ENCODE measurements around the gene PHACTR3. TPM values are rescaled to one million over a fixed set of nuclear protein-coding genes. Genes with fewer than 3 reads are reported as not detected.

The PHACTR3 gene
- total RNA-seq, 2 donors from 2014 or later, result 0.86 to 24.2 TPM

DNA sequence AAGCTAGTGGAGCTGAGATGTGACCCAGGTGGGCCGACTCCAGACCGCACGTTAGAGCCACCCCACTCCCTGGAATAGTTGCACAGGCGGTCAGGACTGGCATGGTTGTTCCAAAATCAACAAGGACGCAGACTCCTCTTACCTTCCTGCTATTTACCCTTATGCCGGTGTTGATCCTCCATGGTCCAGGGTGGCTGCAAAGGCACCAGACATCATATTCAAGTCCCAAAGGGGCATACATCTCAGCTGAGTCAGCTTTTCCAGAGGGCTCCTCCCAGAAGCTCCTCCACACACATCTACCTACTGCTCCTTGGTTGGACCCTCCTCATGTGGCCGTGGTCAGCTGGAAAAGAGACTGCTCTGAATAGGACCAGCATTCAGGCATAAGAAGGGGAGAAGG lies 216.9 kb downstream of the PHACTR3 start:
- peak overlapping the region in 1 of 2 donors; percentile 18 for H3K27ac ChIP-seq
- no peaks in the 10 kb centered on the region for H3K9me3 ChIP-seq
- TF ChIP-seq CTCF (IDR thresholded peaks at IDR 0.05), result no peak
- H3K36me3 ChIP-seq, result no peaks in the 10 kb centered on the region
- H3K27me3 ChIP-seq, result no peaks in the 10 kb centered on the region
- H3K4me3 ChIP-seq, result no peak overlapping the region
- peaks cover 0 to 61% of the 10 kb centered on the region in 2 donors for H3K4me1 ChIP-seq
- no peak for DNase-seq (ENCODE audit: low spot score)

DNA sequence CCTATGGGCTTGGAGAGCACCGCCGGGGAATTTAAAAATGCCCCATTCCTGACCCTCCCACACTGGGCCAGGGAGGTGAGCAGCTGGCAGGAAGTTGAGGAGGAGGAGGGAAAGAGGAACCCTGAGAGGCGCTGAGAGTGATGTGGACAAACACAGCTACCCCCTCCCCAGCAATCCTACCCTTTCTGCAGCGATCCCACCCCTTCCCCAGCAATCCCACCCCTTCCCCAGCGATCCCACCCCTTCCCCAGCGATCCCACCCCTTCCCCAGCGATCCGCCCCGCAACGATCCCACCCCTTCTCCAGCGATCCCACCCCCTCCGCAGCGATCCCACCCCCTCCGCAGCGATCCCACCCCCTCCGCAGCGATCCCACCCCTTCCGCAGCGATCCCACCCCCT lies 217.4 kb downstream of the PHACTR3 start:
- Histone ChIP-seq H3K4me1 (peaks cover 0 to 65% of the 10 kb centered on the region in 2 donors), H3K27ac (peak overlapping the region in 1 of 2 donors; percentile 18), H3K36me3 (no peaks in the 10 kb centered on the region), H3K27me3 (no peaks in the 10 kb centered on the region), H3K4me3 (no peak overlapping the region), H3K9me3 (no peaks in the 10 kb centered on the region)
- DNase-seq (ENCODE audit: low spot score), result no peak
- TF ChIP-seq CTCF (IDR thresholded peaks at IDR 0.05), result no peak

GRCh38 chr20:59822291-59823029 lies 218.1 kb downstream of the PHACTR3 start:
- TF ChIP-seq CTCF (IDR thresholded peaks at IDR 0.05), result no peak
- H3K9me3 ChIP-seq, result no peaks in the 10 kb centered on the region
- DNase-seq (ENCODE audit: low spot score), result peak; percentile 42

DNA sequence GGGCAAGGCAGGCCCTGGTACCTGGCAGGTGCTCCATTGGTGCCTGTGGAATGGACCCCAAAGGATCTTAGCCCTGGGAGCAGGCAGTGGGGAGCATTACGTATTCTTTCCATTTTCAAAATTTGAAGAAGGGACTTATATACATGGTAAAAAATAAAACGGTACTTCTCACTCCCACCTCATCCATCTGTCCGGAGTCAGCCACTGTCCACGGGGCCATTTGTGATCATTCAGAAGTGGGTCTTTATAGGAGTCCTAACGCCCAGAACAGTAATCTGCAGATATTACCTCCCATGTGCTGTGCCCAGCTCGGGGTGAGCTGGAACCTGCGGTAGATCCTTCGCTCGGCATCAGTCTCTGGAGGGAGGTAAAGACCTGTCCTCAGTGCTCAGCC lies 218.7 kb downstream of the PHACTR3 start:
- peak; percentile 26 for DNase-seq (ENCODE audit: low spot score)
- H3K4me3 ChIP-seq, result no peak overlapping the region
- H3K4me1 ChIP-seq, result peaks cover 0 to 74% of the 10 kb centered on the region in 2 donors
- no peak for TF ChIP-seq CTCF (IDR thresholded peaks at IDR 0.05)
- no peak overlapping the region for H3K27ac ChIP-seq
- no peaks in the 10 kb centered on the region for H3K9me3 ChIP-seq
- H3K27me3 ChIP-seq, result no peaks in the 10 kb centered on the region
- H3K36me3 ChIP-seq, result no peaks in the 10 kb centered on the region

More at GRCh38 chr20:59822291-59823029, 218.1 kb downstream of the PHACTR3 start:
- H3K36me3 ChIP-seq, result no peaks in the 10 kb centered on the region
- no peak overlapping the region for H3K4me3 ChIP-seq
- peaks cover 0 to 72% of the 10 kb centered on the region in 2 donors for H3K4me1 ChIP-seq
- H3K27ac ChIP-seq, result no peak overlapping the region
- H3K27me3 ChIP-seq, result no peaks in the 10 kb centered on the region

DNA sequence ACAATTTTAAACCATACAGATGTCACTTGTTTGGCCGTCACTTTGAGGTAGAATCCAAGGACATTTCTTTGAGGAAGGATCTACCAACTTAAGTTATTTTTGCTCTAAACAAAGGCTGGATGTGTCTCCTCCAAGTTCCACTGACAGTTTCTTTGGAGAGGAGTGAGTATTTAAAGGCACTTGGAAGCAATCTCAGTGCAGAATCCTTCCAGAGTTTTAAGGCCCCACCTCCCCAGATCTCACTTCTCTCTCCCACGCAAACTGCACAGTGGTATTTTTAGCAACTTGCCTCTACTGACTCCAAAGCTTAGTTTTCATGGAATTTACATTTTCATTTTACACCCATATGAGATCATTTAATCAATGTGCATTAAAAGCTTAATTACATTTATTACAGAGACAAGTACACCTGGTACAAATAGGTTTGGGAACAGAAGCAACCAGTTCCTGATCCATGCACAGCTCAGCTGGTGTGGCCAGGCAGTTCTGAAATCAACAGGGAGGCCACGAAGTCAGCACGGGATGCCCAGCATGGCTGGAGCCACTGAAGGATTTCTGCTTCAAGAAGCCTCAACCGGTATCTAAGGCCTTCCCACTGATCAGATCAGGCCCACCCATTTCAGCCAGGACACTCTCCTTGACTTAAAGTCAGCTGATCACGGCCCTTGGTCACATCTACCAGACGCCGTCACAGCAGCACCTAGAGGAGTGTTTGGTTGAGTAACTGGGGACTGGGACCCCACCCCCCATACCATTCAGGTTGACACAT lies 219.3 kb downstream of the PHACTR3 start:
- peak; percentile 44 for DNase-seq (ENCODE audit: low spot score)
- no peak overlapping the region for H3K4me3 ChIP-seq
- H3K4me1 ChIP-seq, result peaks cover 0 to 74% of the 10 kb centered on the region in 2 donors
- TF ChIP-seq CTCF (IDR thresholded peaks at IDR 0.05), result no peak
- H3K27ac ChIP-seq, result peak overlapping the region in 1 of 2 donors; percentile 26
- no peaks in the 10 kb centered on the region for H3K36me3 ChIP-seq
- no peaks in the 10 kb centered on the region for H3K9me3 ChIP-seq
- H3K27me3 ChIP-seq, result no peaks in the 10 kb centered on the region

All from right atrium auricular region (tissue), 2 donors.